H1 (cell line): ENCODE data around the gene SDR39U1. TPM values are rescaled to one million over a fixed set of nuclear protein-coding genes. Genes with fewer than 3 reads are reported as not detected.

Source experiments
- CTCF ChIA-PET: fragments of 300-600 bp; sonication (Branson Sonifier 250); formaldehyde crosslinking; loops from one replicate; lab custom pipeline; 2021; ENCODE audit not compliant: partially characterized antibody; lab: Charles Lee
- POLR2A ChIA-PET: fragments of 300-600 bp; sonication (Branson Sonifier 250); formaldehyde crosslinking; loops from one replicate; lab custom pipeline; 2021; ENCODE audit warnings: inconsistent platforms; ENCODE audit not compliant: partially characterized antibody; lab: Charles Lee
- DNase-seq, 2 experiments: peaks; one replicate each; pipeline versions ENCODE4 v3.0.0 to v3.0.0-alpha.2; 2010 to 2022; ENCODE audit warnings: low spot score in 2 of 2, low read depth in 1 of 2, mixed read lengths in 1 of 2
- FAIRE-seq: peaks from 2 replicates; lab custom pipeline; 2011; peaks lifted over from hg19 to GRCh38; lab: Jason Lieb, UNC
- H2AFZ ChIP-seq: 2 replicates; pipeline ENCODE4 v1.8.1; 2012; ENCODE audit warnings: low read length, inconsistent platforms
- H2AK5ac ChIP-seq: 2 replicates; pipeline ENCODE4 v1.6.1; 2013; ENCODE audit warnings: low read depth, low read length
- H2BK120ac ChIP-seq: replicated peaks from 2 replicates; pipeline ENCODE3; 2013; ENCODE audit warnings: low read depth, low read length, inconsistent platforms
- H2BK12ac ChIP-seq: 2 replicates; pipeline ENCODE4 v1.6.1; 2013; ENCODE audit warnings: low read depth, low read length
- H2BK15ac ChIP-seq: 2 replicates; pipeline ENCODE4 v1.6.1; 2013; ENCODE audit warnings: low read length
- H2BK20ac ChIP-seq: 2 replicates; pipeline ENCODE4 v1.6.1; 2013; ENCODE audit warnings: low read length
- H2BK5ac ChIP-seq: 2 replicates; pipeline ENCODE4 v1.6.1; 2013; ENCODE audit warnings: low read depth, low read length
- H3K14ac ChIP-seq: 2 replicates; pipeline ENCODE4 v1.6.1; 2013; ENCODE audit warnings: inconsistent platforms; ENCODE audit not compliant: insufficient read length
- H3K18ac ChIP-seq: 2 replicates; pipeline ENCODE4 v1.6.1; 2013; ENCODE audit warnings: low read length; ENCODE audit errors: extremely low read depth
- H3K23ac ChIP-seq: 2 replicates; pipeline ENCODE4 v1.6.1; 2013; ENCODE audit warnings: inconsistent platforms; ENCODE audit not compliant: insufficient read length
- H3K23me2 ChIP-seq: 2 replicates; pipeline ENCODE4 v1.6.1; 2013; ENCODE audit warnings: low read depth, low read length
- H3K27ac ChIP-seq: 2 replicates; pipeline ENCODE4 v1.6.1; 2011; ENCODE audit warnings: low read depth, low read length, inconsistent platforms
- H3K27me3 ChIP-seq, 4 experiments: replicated peaks in 1 of 4; 1 replicate in 1 of 4; 2 replicates in 3 of 4; pipeline versions ENCODE4 v1.6.1 to v1.8.1; 2011 to 2013; ENCODE audit warnings: low read length in 3 of 4, mild to moderate bottlenecking in 3 of 4, inconsistent platforms in 2 of 4, mixed read lengths in 2 of 4, moderate library complexity in 1 of 4; ENCODE audit not compliant: control insufficient read depth in 3 of 4, insufficient read depth in 3 of 4; ENCODE audit errors: extremely low read depth in 1 of 4
- H3K36me3 ChIP-seq, 4 experiments: 2 replicates each; pipeline versions ENCODE4 v1.6.1 to v1.8.1; 2011 to 2013; ENCODE audit warnings: mild to moderate bottlenecking in 4 of 4, low read length in 3 of 4, moderate library complexity in 2 of 4, control low read depth in 1 of 4, inconsistent platforms in 1 of 4; ENCODE audit not compliant: insufficient read depth in 4 of 4, control insufficient read depth in 2 of 4
- H3K4ac ChIP-seq: replicated peaks from 2 replicates; pipeline ENCODE3; 2013; ENCODE audit warnings: low read length, low read depth, mixed read lengths, inconsistent platforms; ENCODE audit not compliant: insufficient read length
- H3K4me1 ChIP-seq, 4 experiments: replicated peaks in 1 of 4; 1 replicate in 1 of 4; 2 replicates in 3 of 4; pipeline versions ENCODE4 v1.6.1 to v1.8.1; 2011 to 2013; ENCODE audit warnings: low read length in 3 of 4, inconsistent platforms in 2 of 4, mixed read lengths in 1 of 4; ENCODE audit not compliant: insufficient read depth in 4 of 4, control insufficient read depth in 3 of 4
- H3K4me2 ChIP-seq, 2 experiments: 2 replicates each; pipeline versions ENCODE4 v1.6.1 to v1.8.1; 2011 to 2013; ENCODE audit warnings: low read depth in 2 of 2, low read length in 2 of 2, control low read depth in 1 of 2, inconsistent platforms in 1 of 2, mild to moderate bottlenecking in 1 of 2; ENCODE audit not compliant: insufficient read depth in 1 of 2
- H3K4me3 ChIP-seq, 4 experiments: fragments of 200-600, 300-600 bp in 1 of 4; sonication (generic), shearing (Covaris generic), sonication (Bioruptor Twin) in 1 of 4; 2 replicates each; pipeline versions ENCODE4 v1.5.1 to v1.8.1; 2011 to 2016; ENCODE audit warnings: low read length in 4 of 4, low read depth in 3 of 4, control low read depth in 2 of 4, inconsistent platforms in 2 of 4, mild to moderate bottlenecking in 2 of 4, mixed read lengths in 1 of 4, moderate library complexity in 1 of 4; ENCODE audit not compliant: insufficient read depth in 2 of 4; ENCODE audit errors: extremely low read depth in 1 of 4
- H3K56ac ChIP-seq: replicated peaks from 2 replicates; pipeline ENCODE3; 2013; ENCODE audit warnings: low read depth, mild to moderate bottlenecking, mixed read lengths, low read length, inconsistent platforms; ENCODE audit not compliant: insufficient read length
- H3K79me1 ChIP-seq: 2 replicates; pipeline ENCODE4 v1.6.1; 2013; ENCODE audit warnings: low read depth, low read length, control low read depth
- H3K79me2 ChIP-seq, 2 experiments: 2 replicates each; pipeline versions ENCODE4 v1.6.1 to v1.8.1; 2012 to 2013; ENCODE audit warnings: low read length in 2 of 2, mild to moderate bottlenecking in 2 of 2, inconsistent platforms in 1 of 2; ENCODE audit not compliant: insufficient read depth in 2 of 2, control insufficient read depth in 1 of 2
- H3K9ac ChIP-seq, 4 experiments: replicated peaks in 1 of 4; 1 replicate in 1 of 4; 2 replicates in 3 of 4; pipeline versions ENCODE4 v1.6.1 to v1.8.1; 2011 to 2013; ENCODE audit warnings: low read depth in 3 of 4, low read length in 3 of 4, control low read depth in 2 of 4, mild to moderate bottlenecking in 2 of 4, moderate library complexity in 2 of 4, inconsistent platforms in 1 of 4; ENCODE audit errors: extremely low read depth in 1 of 4
- H3K9me3 ChIP-seq, 2 experiments: 2 replicates each; pipeline versions ENCODE4 v1.6.1 to v1.8.1; 2012 to 2013; ENCODE audit warnings: mild to moderate bottlenecking in 2 of 2, moderate library complexity in 2 of 2, control low read depth in 1 of 2, inconsistent platforms in 1 of 2, low read depth in 1 of 2, low read length in 1 of 2, mixed read lengths in 1 of 2; ENCODE audit not compliant: insufficient read depth in 2 of 2
- H4K20me1 ChIP-seq, 2 experiments: replicated peaks in 1 of 2; 2 replicates each; pipeline versions ENCODE3 to v1.8.1; 2011 to 2013; ENCODE audit warnings: inconsistent platforms in 2 of 2, low read length in 2 of 2, mild to moderate bottlenecking in 1 of 2; ENCODE audit not compliant: insufficient read depth in 2 of 2, control insufficient read depth in 1 of 2
- H4K5ac ChIP-seq: 2 replicates; pipeline ENCODE4 v1.6.1; 2013; ENCODE audit warnings: low read length, low read depth, mixed read lengths, inconsistent platforms; ENCODE audit not compliant: insufficient read length
- H4K8ac ChIP-seq: 2 replicates; pipeline ENCODE4 v1.8.0; 2013; ENCODE audit warnings: mild to moderate bottlenecking, moderate library complexity, low read length, inconsistent platforms; ENCODE audit not compliant: insufficient read depth; ENCODE audit errors: extremely low read depth
- H4K91ac ChIP-seq: replicated peaks from 2 replicates; pipeline ENCODE3; 2013; ENCODE audit warnings: low read length, mixed read lengths, inconsistent platforms; ENCODE audit not compliant: insufficient read length
- BRCA1 ChIP-seq: IDR thresholded peaks from 2 replicates; pipeline ENCODE4 v1.6.1; 2012; ENCODE audit warnings: low read depth, low read length, improper control_type of control experiment
- EZH2 ChIP-seq: fragments of 200-600 bp; sonication (generic); IDR thresholded peaks from 2 replicates; pipeline ENCODE4 v1.7.1; 2012; ENCODE audit warnings: low read depth, mild to moderate bottlenecking, moderate library complexity, low read length, inconsistent platforms; ENCODE audit not compliant: severe bottlenecking
- GABPA ChIP-seq: IDR thresholded peaks from 2 replicates; pipeline ENCODE4 v1.6.1; 2011; ENCODE audit warnings: mild to moderate bottlenecking, low read length, moderate library complexity, borderline replicate concordance; ENCODE audit not compliant: insufficient read depth
- GTF2F1 ChIP-seq: IDR thresholded peaks from 2 replicates; pipeline ENCODE4 v1.6.1; 2012; ENCODE audit warnings: low read depth, low read length, improper control_type of control experiment, borderline replicate concordance
- JUN ChIP-seq: IDR thresholded peaks from 2 replicates; pipeline ENCODE4 v1.6.1; 2011; ENCODE audit warnings: low read depth, mild to moderate bottlenecking, improper control_type of control experiment, low read length
- KDM4A ChIP-seq: IDR thresholded peaks from one replicate; pipeline ENCODE4 v1.7.1; 2012; ENCODE audit warnings: low read depth, mild to moderate bottlenecking, moderate library complexity, low read length, inconsistent platforms; ENCODE audit not compliant: severe bottlenecking
- KDM5A ChIP-seq: fragments of 200-600 bp; IDR thresholded peaks from 2 replicates; pipeline ENCODE4 v1.7.1; 2012; ENCODE audit warnings: mild to moderate bottlenecking, low read length, inconsistent platforms, mixed read lengths
- NRF1 ChIP-seq: IDR thresholded peaks from 2 replicates; pipeline ENCODE4 v1.6.1; 2011; ENCODE audit warnings: mild to moderate bottlenecking, low read depth, low read length, improper control_type of control experiment
- RFX5 ChIP-seq: IDR thresholded peaks from 2 replicates; pipeline ENCODE4 v1.6.1; 2011; ENCODE audit warnings: low read depth, low read length, improper control_type of control experiment, borderline replicate concordance
- YY1 ChIP-seq: IDR thresholded peaks from 2 replicates; pipeline ENCODE4 v1.6.1; 2011; ENCODE audit warnings: low read depth, mild to moderate bottlenecking, low read length
- ZNF274 ChIP-seq: IDR thresholded peaks from 2 replicates; pipeline ENCODE4 v1.7.0; 2012; ENCODE audit warnings: low read length, borderline replicate concordance; ENCODE audit errors: extremely low read depth
- WGBS, 2 experiments: shearing (Covaris generic) in 1 of 2; methylation state at CpG; one replicate each; pipeline versions ENCODE4 v1.1.6 to v1.1.7; 2013 to 2015; ENCODE audit warnings: low lambda C conversion rate in 2 of 2, mixed read lengths in 2 of 2, inconsistent platforms in 1 of 2, low coverage in 1 of 2, missing lambda C conversion rate in 1 of 2; ENCODE audit not compliant: insufficient replicate concordance in 2 of 2, insufficient coverage in 1 of 2, insufficient read length in 1 of 2; ENCODE audit errors: extremely low coverage in 1 of 2, missing lambda C conversion rate in 1 of 2; 5-methylcytosine and 5-hydroxymethylcytosine counted together
- polyA plus RNA-seq, 7 experiments: library from polyadenylated mRNA; depleted of rRNA in 3 of 7; stranded (reverse) in 5 of 7; unstranded in 2 of 7; fragments of >200 nt in 5 of 7; fragments of 200-250 nt in 2 of 7; gene quantifications; 1 replicate in 5 of 7; 2 replicates in 1 of 7; 4 replicates in 1 of 7; pipeline versions ENCODE4 v1.2.1 to v1.2.3, GENCODE V29; 2011 to 2013; ENCODE audit warnings: missing spikeins in 2 of 7, mixed read lengths in 2 of 7
- total RNA-seq: library from RNA; stranded (reverse); fragmentation: NEBNext Ultra II Directional; extraction: Animal tissue kit (Norgen Biotek cat#: 25700); gene quantifications from 2 replicates; pipeline ENCODE4 v1.2.1, GENCODE V29; 2021

The SDR39U1 gene
- total and polyA plus RNA-seq, 2 of the 8 experiments (the other 6 are each of a cell fraction or from before 2014, with no cell fraction given): 46.7 to 98.8 TPM

DNA sequence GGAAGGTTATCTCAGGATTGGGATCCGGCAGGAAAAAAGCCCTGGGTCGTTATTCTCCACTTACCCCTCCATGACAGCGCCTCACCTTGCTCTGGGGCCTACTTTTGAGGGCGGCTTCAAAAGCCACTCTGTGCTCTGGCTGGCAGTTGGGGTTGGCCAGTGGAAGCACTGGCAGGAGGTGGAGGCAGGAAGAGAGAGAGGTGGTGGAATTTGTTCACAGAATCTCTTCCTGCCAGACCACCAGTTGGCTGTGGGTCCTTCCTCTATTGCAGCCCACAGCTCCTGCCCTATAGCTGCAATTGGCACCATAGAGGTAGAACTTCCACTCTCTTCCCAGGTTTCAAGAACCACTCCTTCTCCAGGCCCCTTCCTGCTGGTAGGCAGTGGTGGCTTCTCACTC, 32.7 kb upstream of the SDR39U1 start:
- CTCF ChIA-PET: interaction anchor here (0.6 kb wide), 1 partner anchor 154 kb away, joined by 3 read pairs; no protein-coding TSS in a partner anchor
- no peaks in the 10 kb centered on the region; a peak in 1 of 4 replicates for H3K9me3 ChIP-seq
- no peak overlapping the region for H4K5ac ChIP-seq
- no peaks in the 10 kb centered on the region for H3K4me1 ChIP-seq
- H2AFZ ChIP-seq: no peak overlapping the region
- no peak overlapping the region for H2AK5ac ChIP-seq
- WGBS, 2 experiments: 87% methylated on average over 4 of the region's 4 CpGs; no CpG with 5 or more reads in 1 of the 2 experiments
- H2BK120ac ChIP-seq: no peak overlapping the region
- H2BK5ac ChIP-seq: no peak overlapping the region
- no peak overlapping the region for H3K4ac ChIP-seq
- no peak overlapping the region for H3K4me2 ChIP-seq
- H2BK12ac ChIP-seq: no peak overlapping the region
- TF ChIP-seq EZH2 (no peak), ZNF274 (no peak), KDM5A (no peak), GABPA (no peak), KDM4A (no peak), BRCA1 (no peak), YY1 (no peak), GTF2F1 (no peak), NRF1 (no peak), JUN (no peak), RFX5 (no peak)
- no peaks in the 10 kb centered on the region for H3K36me3 ChIP-seq
- DNase-seq: no peak
- H3K56ac ChIP-seq: no peak overlapping the region
- no peak overlapping the region; the same call in 1 of the 2 replicates for H4K8ac ChIP-seq
- no peak overlapping the region for H3K23ac ChIP-seq
- no peaks in the 10 kb centered on the region for H3K79me1 ChIP-seq
- no peaks in the 10 kb centered on the region for H3K79me2 ChIP-seq
- no peak overlapping the region for H2BK20ac ChIP-seq
- no peaks in the 10 kb centered on the region for H3K27me3 ChIP-seq
- H2BK15ac ChIP-seq: no peak overlapping the region
- no peak overlapping the region for H3K18ac ChIP-seq
- no peak for FAIRE-seq
- no peak overlapping the region for H3K14ac ChIP-seq
- no peaks in the 10 kb centered on the region for H4K20me1 ChIP-seq
- no peak overlapping the region for H3K4me3 ChIP-seq
- H3K23me2 ChIP-seq: no peaks in the 10 kb centered on the region
- no peak overlapping the region for H3K9ac ChIP-seq
- POLR2A ChIA-PET: no interaction called here
- no peak overlapping the region for H4K91ac ChIP-seq
- no peak overlapping the region for H3K27ac ChIP-seq
